ENCODE data around the gene TMED9. TPM values are rescaled to one million over a fixed set of nuclear protein-coding genes. Genes with fewer than 3 reads are reported as not detected.

The TMED9 gene
- total and polyA plus RNA-seq, 2 donors (not counting 3 experiments of a cell fraction or from before 2014, with no cell fraction given), result 291 to 331 TPM

DNA sequence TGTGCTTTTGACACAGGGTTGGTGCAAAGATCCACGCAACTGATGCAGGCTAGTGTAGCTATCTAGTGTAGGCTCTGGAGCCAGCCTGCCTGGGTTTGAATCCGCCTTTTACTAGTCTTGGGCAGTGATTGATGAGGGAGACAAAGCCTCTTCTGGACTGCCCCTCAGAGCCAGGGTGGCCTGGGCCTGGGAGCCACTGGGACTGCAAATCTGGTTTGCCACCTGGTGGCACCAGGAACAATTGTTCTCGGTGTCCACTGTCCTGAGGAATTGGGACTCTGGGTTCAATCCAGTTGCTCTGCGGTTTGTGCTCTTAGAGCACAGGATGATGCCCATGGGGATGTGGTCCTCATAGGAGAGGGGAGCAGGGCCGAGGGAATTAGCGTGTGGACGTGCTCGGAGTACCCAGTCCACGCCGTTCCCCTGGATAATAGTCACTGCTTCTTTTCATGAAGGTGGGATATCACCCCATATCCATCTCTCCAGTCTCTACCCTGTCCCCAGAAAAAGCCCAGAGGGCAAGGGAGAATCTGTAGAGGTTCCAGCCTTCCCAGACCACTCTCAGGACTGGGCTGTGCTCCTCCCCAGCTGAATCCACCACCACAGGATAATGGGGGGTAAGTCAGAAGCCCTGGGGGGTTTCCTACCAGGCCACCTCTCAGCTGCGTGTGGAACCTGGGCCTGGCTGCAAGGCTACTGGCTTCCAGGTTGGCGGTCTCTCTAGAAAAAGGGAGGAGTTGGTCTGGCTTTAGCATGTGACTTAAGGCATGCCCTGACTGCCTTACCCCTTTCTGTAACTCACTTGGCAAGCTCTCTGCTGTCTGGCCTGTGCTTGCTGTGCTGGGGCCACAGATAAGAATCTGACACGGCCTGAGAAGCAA, 9.8 kb downstream of the TMED9 start:
- dilution Hi-C loops (cut with MboI; ENCODE audit: extremely low pct_ligation_motif_present, low sequenced_read_pairs) (no loop called here), intact Hi-C loops (cut with micrococcal nuclease) (loop anchor here (2.0 kb wide), 2 partner anchors 41 to 551 kb away; partner anchors contain the start of gene NHP2)
- POLR2A ChIA-PET, result no interaction called here
- peaks cover 5% of the 10 kb centered on the region for H3K79me2 ChIP-seq (ENCODE audit: control insufficient read depth, insufficient read depth, low read length)
- TF ChIP-seq POLR2A (IDR thresholded peaks at IDR 0.05; ENCODE audit: low read depth, low read length), result no peak
- no peak for TF ChIP-seq FOS (IDR thresholded peaks at IDR 0.05; ENCODE audit: borderline replicate concordance, insufficient read depth, low read length)
- TF ChIP-seq, protein P1, sequence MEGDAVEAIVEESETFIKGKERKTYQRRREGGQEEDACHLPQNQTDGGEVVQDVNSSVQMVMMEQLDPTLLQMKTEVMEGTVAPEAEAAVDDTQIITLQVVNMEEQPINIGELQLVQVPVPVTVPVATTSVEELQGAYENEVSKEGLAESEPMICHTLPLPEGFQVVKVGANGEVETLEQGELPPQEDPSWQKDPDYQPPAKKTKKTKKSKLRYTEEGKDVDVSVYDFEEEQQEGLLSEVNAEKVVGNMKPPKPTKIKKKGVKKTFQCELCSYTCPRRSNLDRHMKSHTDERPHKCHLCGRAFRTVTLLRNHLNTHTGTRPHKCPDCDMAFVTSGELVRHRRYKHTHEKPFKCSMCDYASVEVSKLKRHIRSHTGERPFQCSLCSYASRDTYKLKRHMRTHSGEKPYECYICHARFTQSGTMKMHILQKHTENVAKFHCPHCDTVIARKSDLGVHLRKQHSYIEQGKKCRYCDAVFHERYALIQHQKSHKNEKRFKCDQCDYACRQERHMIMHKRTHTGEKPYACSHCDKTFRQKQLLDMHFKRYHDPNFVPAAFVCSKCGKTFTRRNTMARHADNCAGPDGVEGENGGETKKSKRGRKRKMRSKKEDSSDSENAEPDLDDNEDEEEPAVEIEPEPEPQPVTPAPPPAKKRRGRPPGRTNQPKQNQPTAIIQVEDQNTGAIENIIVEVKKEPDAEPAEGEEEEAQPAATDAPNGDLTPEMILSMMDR (IDR thresholded peaks at IDR 0.05; ENCODE audit: extremely low read depth in 1 of 2, insufficient read depth in 1 of 2, low read depth in 1 of 2, low read length in 2 of 2), result no peak
- TF ChIP-seq POLR2AphosphoS5 (IDR thresholded peaks at IDR 0.05; ENCODE audit: insufficient read depth, low read depth, low read length), result no peak
- no peak for TF ChIP-seq MAX (IDR thresholded peaks at IDR 0.05; ENCODE audit: insufficient read depth, insufficient read length)
- no peak for TF ChIP-seq GATA2 (IDR thresholded peaks at IDR 0.05; ENCODE audit: insufficient read depth, insufficient read length, low read depth, low read length)
- no peak for TF ChIP-seq JUN (IDR thresholded peaks at IDR 0.05; ENCODE audit: borderline replicate concordance, insufficient read depth, insufficient read length, low read depth)
- TF ChIP-seq MYC (IDR thresholded peaks at IDR 0.05; ENCODE audit: low read depth, low read length), result no peak
- TF ChIP-seq EZH2 (IDR thresholded peaks at IDR 0.05; ENCODE audit: borderline replicate concordance, low read depth, low read length, severe bottlenecking), result no peak
- no peaks in the 10 kb centered on the region for H3K27me3 ChIP-seq (ENCODE audit: control insufficient read depth in 2 of 2, insufficient read depth in 2 of 2, low read length in 2 of 2)
- H3K4me3 ChIP-seq (replicated peaks in 1 of 3; ENCODE audit: insufficient read depth in 1 of 3, low read depth in 1 of 3, low read length in 3 of 3), result no peak overlapping the region
- no peak overlapping the region for H3K4me2 ChIP-seq (ENCODE audit: insufficient read depth, low read length)
- H3K9ac ChIP-seq (replicated peaks; ENCODE audit: extremely low read depth, insufficient read depth, low read length), result no peak overlapping the region
- no peaks in the 10 kb centered on the region for H4K20me1 ChIP-seq (replicated peaks; ENCODE audit: control insufficient read depth, extremely low read depth, insufficient read depth, low read length)
- no peak overlapping the region for H3K27ac ChIP-seq (ENCODE audit: insufficient read depth, low read depth, low read length)
- H3K4me1 ChIP-seq (ENCODE audit: control insufficient read depth, extremely low read depth, insufficient read depth, low read length), result peaks cover 14% of the 10 kb centered on the region
- H3K9me3 ChIP-seq (replicated peaks; ENCODE audit: control insufficient read depth, insufficient read depth, low read length), result no peaks in the 10 kb centered on the region
- no peak for FAIRE-seq
- no peaks in the 10 kb centered on the region for H3K9me1 ChIP-seq (replicated peaks; ENCODE audit: control insufficient read depth, extremely low read depth, insufficient read depth, low read length)
- no peak overlapping the region for H2AFZ ChIP-seq (ENCODE audit: low read depth, low read length)
- DNase-seq (ENCODE audit: low read depth, low spot score), result no peak
- CTCF ChIA-PET, result no interaction called here
- BruUV-seq (replicated peaks), result no TSS peak
- H3K36me3 ChIP-seq (ENCODE audit: control insufficient read depth in 2 of 2, extremely low read depth in 1 of 2, insufficient read depth in 2 of 2, low read length in 2 of 2), result peaks cover 0 to 3% of the 10 kb centered on the region in 2 experiments
